ENCODE data around the gene SFT2D1. TPM values are rescaled to one million over a fixed set of nuclear protein-coding genes. Genes with fewer than 3 reads are reported as not detected.

The SFT2D1 gene
- total RNA-seq, 1 donor from 2014 or later = 48.9 TPM

- Mint-ChIP-seq H3K4me3 (peak overlapping the region; percentile 62), H3K27me3 (ENCODE audit: insufficient read depth, low read depth) (no peaks in the 10 kb centered on the region), H3K27ac (no peak overlapping the region), H3K9me3 (peaks cover 2% of the 10 kb centered on the region), H3K36me3 (no peaks in the 10 kb centered on the region), H3K4me1 (peaks cover 16% of the 10 kb centered on the region)
- DNase-seq (ENCODE audit: low spot score) = no peak
- Histone ChIP-seq H3K27me3 (no peaks in the 10 kb centered on the region), H3K9ac (no peak overlapping the region), H2AFZ (replicated peaks) (no peak overlapping the region), H3K9me3 (ENCODE audit: low read depth) (no peaks in the 10 kb centered on the region), H3K36me3 (no peaks in the 10 kb centered on the region), H3F3A (ENCODE audit: low read depth) (no peaks in the 10 kb centered on the region), H4K20me1 (ENCODE audit: low read depth) (peaks cover 26% of the 10 kb centered on the region), H3K79me2 (ENCODE audit: low read depth) (peaks cover 42% of the 10 kb centered on the region), H3K27ac (no peak overlapping the region), H3K4me3 (no peak overlapping the region), H3K4me1 (peaks cover 4% of the 10 kb centered on the region), H3K4me2 (no peak overlapping the region)
- no peak for TF ChIP-seq EZH2 (IDR thresholded peaks at IDR 0.05)
- TF ChIP-seq CTCF (IDR thresholded peaks at IDR 0.05) = no peak
- no peak for TF ChIP-seq EZH2phosphoT487 (IDR thresholded peaks at IDR 0.05)
Measured at GRCh38 chr6:166344240-166344639, 1.9 kb upstream of the SFT2D1 start.

- Mint-ChIP-seq H3K4me1 (peaks cover 16% of the 10 kb centered on the region), H3K27ac (peak overlapping the region; percentile 21), H3K4me3 (peak overlapping the region; percentile 96), H3K36me3 (peaks cover 3% of the 10 kb centered on the region), H3K9me3 (no peaks in the 10 kb centered on the region), H3K27me3 (ENCODE audit: insufficient read depth, low read depth) (no peaks in the 10 kb centered on the region)
- Histone ChIP-seq H3K9ac (peak overlapping the region; percentile 83), H3K27ac (no peak overlapping the region), H3K36me3 (no peaks in the 10 kb centered on the region), H3K27me3 (no peaks in the 10 kb centered on the region), H3K9me3 (ENCODE audit: low read depth) (no peaks in the 10 kb centered on the region), H3K4me2 (peak overlapping the region; percentile 88), H2AFZ (replicated peaks) (peak overlapping the region; percentile 99), H3F3A (ENCODE audit: low read depth) (no peaks in the 10 kb centered on the region), H4K20me1 (ENCODE audit: low read depth) (peaks cover 38% of the 10 kb centered on the region), H3K79me2 (ENCODE audit: low read depth) (peaks cover 53% of the 10 kb centered on the region), H3K4me3 (peak overlapping the region; percentile 86), H3K4me1 (peaks cover 4% of the 10 kb centered on the region)
- TF ChIP-seq CTCF (IDR thresholded peaks at IDR 0.05) (no peak), EZH2phosphoT487 (IDR thresholded peaks at IDR 0.05) (no peak), EZH2 (IDR thresholded peaks at IDR 0.05) (no peak)
- no peak for DNase-seq (ENCODE audit: low spot score)
Measured at GRCh38 chr6:166343150-166343487, 774 bp upstream of the SFT2D1 start.

- H3K27ac Mint-ChIP-seq = peak overlapping the region; percentile 94
- no peaks in the 10 kb centered on the region for H3K9me3 ChIP-seq (ENCODE audit: low read depth)
- H3K4me1 ChIP-seq = peaks cover 4% of the 10 kb centered on the region
- H3K9ac ChIP-seq = peak overlapping the region; percentile 83
- H3F3A ChIP-seq (ENCODE audit: low read depth) = no peaks in the 10 kb centered on the region
- peaks cover 65% of the 10 kb centered on the region for H3K79me2 ChIP-seq (ENCODE audit: low read depth)
- H3K4me1 Mint-ChIP-seq = peaks cover 16% of the 10 kb centered on the region
- H2AFZ ChIP-seq (replicated peaks) = peak overlapping the region; percentile 99
- peak overlapping the region; percentile 86 for H3K4me3 ChIP-seq
- H3K27me3 Mint-ChIP-seq (ENCODE audit: insufficient read depth, low read depth) = no peaks in the 10 kb centered on the region
- TF ChIP-seq EZH2 (IDR thresholded peaks at IDR 0.05) = no peak
- TF ChIP-seq EZH2phosphoT487 (IDR thresholded peaks at IDR 0.05) = no peak
- no peak for TF ChIP-seq CTCF (IDR thresholded peaks at IDR 0.05)
- H3K36me3 Mint-ChIP-seq = peaks cover 8% of the 10 kb centered on the region
- no peaks in the 10 kb centered on the region for H3K9me3 Mint-ChIP-seq
- H4K20me1 ChIP-seq (ENCODE audit: low read depth) = peaks cover 49% of the 10 kb centered on the region
- peak; percentile 44 for DNase-seq (ENCODE audit: low spot score)
- no peaks in the 10 kb centered on the region for H3K36me3 ChIP-seq
- H3K4me2 ChIP-seq = peak overlapping the region; percentile 88
- no peak overlapping the region for H3K27ac ChIP-seq
- H3K4me3 Mint-ChIP-seq = peak overlapping the region; percentile 96
- no peaks in the 10 kb centered on the region for H3K27me3 ChIP-seq
Measured at GRCh38 chr6:166341977-166342348, 382 bp downstream of the SFT2D1 start.
